NCI-H2171 (cell line): ENCODE results near the gene GALP.
"Not testable (repeated sequence)": the region's sequence is repeated elsewhere in the genome, so short reads cannot be mapped to it uniquely, and the experiment has no call there.

Experiments
- DNase-seq: peaks from one replicate; lab custom pipeline; 2025; lab: John Stamatoyannopoulos, UW

The GALP gene

GRCh38 chr19:56191115-56191514 lies 15.3 kb downstream of the GALP start:
- DNase-seq, result no peak

GRCh38 chr19:56191711-56192110 lies 15.9 kb downstream of the GALP start:
- DNase-seq, result no peak

GRCh38 chr19:56193981-56194640 lies 18.3 kb downstream of the GALP start:
- DNase-seq, result no peak

- DNase-seq, result not testable (repeated sequence)
Measured at GRCh38 chr19:56197646-56198045, 21.8 kb downstream of the GALP start, which contains the start of gene ZSCAN5B. ZSCAN5B (minus strand) TSS chr19:56197783; CDS start chr19:56193052, 4,731 bp downstream.

GRCh38 chr19:56199687-56200086 lies 23.9 kb downstream of the GALP start:
- no peak for DNase-seq

- DNase-seq, result no peak
Measured at GRCh38 chr19:56201973-56202372, 26.2 kb downstream of the GALP start, which contains the start of gene ZSCAN5C. ZSCAN5C (plus strand) TSS chr19:56202273; CDS start chr19:56205914, 3,641 bp downstream.

- not testable (repeated sequence) for DNase-seq
Measured at GRCh38 chr19:56207581-56207980, 31.8 kb downstream of the GALP start.

- no peak for DNase-seq
Measured at GRCh38 chr19:56209091-56209490, 33.3 kb downstream of the GALP start.

GRCh38 chr19:56210036-56210435 lies 34.2 kb downstream of the GALP start:
- not testable (repeated sequence) for DNase-seq

- DNase-seq, result no peak
Measured at GRCh38 chr19:56211718-56212117, 35.9 kb downstream of the GALP start.

- no peak for DNase-seq
Measured at GRCh38 chr19:56217039-56217949, 41.5 kb downstream of the GALP start.

- DNase-seq, result no peak
Measured at GRCh38 chr19:56218961-56219360, 43.2 kb downstream of the GALP start.

GRCh38 chr19:56221442-56221841 lies 45.6 kb downstream of the GALP start:
- DNase-seq, result not testable (repeated sequence)

- DNase-seq, result no peak
Measured at GRCh38 chr19:56221851-56222250, 46.0 kb downstream of the GALP start.

- DNase-seq, result no peak
Measured at GRCh38 chr19:56222901-56223300, 47.1 kb downstream of the GALP start.

GRCh38 chr19:56223481-56223880 lies 47.7 kb downstream of the GALP start:
- no peak for DNase-seq
